Neural crest cell (in vitro differentiated cells): ENCODE measurements around the gene POU3F3. TPM values are rescaled to one million over a fixed set of nuclear protein-coding genes. Genes with fewer than 3 reads are reported as not detected.

Source experiments
- DNase-seq: peaks from one replicate; pipeline ENCODE4 v3.0.0; 2021; ENCODE audit warnings: low read depth, mixed read lengths, low spot score
- H3K27ac Mint-ChIP-seq: one replicate; pipeline ENCODE4 v1.8.0; 2021; ENCODE audit warnings: mild to moderate bottlenecking, mixed read lengths; ENCODE audit not compliant: unreplicated experiment
- H3K27me3 Mint-ChIP-seq: 2 replicates; pipeline ENCODE4 v1.8.0; 2021; ENCODE audit warnings: low read depth, mild to moderate bottlenecking, mixed read lengths
- H3K36me3 Mint-ChIP-seq: 2 replicates; pipeline ENCODE4 v1.8.0; 2021; ENCODE audit warnings: low read depth, mild to moderate bottlenecking, mixed read lengths
- H3K4me1 Mint-ChIP-seq: 2 replicates; pipeline ENCODE4 v1.8.0; 2021; ENCODE audit warnings: mixed read lengths
- H3K4me3 Mint-ChIP-seq: one replicate; pipeline ENCODE4 v1.8.0; 2021; ENCODE audit warnings: mild to moderate bottlenecking, mixed read lengths
- H3K9me3 Mint-ChIP-seq: 2 replicates; pipeline ENCODE4 v1.8.0; 2021; ENCODE audit warnings: mixed read lengths
- total RNA-seq: library from RNA; stranded (reverse); gene quantifications from 2 replicates; pipeline ENCODE4 v1.2.1, GENCODE V29; 2021
- TF ChIP-seq, protein P1 (sequence below): fragments of 200-600 bp; sonication (generic); conservative IDR thresholded peaks from 2 replicates; pipeline ENCODE4 v1.5.0; 2021; ENCODE audit warnings: antibody characterized with exemption, mild to moderate bottlenecking

The POU3F3 gene
- total RNA-seq, 1 donor from 2014 or later, result 27.1 TPM

DNA sequence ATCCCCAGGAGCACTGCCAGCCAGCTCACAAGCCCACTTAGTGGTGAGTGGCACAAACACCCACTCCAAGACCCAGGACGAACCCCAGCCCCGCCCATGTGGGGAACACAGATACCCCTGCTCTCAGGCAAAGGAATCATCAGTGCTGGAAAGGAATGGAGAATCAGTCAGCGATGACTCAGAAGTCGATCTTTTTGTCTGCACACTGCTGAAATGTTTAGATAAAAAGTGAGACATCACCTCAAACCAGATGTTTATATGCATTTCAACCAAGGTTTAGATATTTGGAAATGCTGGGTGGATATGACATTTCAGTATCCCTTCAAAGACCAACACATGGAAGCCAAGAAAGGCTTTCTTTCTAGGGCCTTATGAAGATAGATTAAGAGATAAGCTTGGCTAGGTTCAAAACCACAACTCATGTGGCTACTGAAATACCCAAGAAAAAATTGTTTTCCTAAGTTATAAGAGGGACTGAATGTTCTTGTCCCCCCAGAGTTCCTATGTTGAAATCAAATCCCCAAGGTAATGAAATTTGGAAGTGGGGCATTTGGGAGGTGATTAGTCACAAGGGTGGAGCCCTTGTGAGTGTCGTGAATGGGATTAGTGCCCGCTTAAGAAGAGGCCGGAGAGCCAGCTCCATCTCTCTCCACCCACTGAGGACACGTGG is 43.7 kb downstream of the POU3F3 start:
- no peaks in the 10 kb centered on the region for H3K36me3 Mint-ChIP-seq
- H3K4me1 Mint-ChIP-seq, result no peaks in the 10 kb centered on the region
- no peaks in the 10 kb centered on the region for H3K9me3 Mint-ChIP-seq
- no peak overlapping the region for H3K27ac Mint-ChIP-seq
- H3K27me3 Mint-ChIP-seq, result peaks cover 7% of the 10 kb centered on the region
- TF ChIP-seq, protein P1, sequence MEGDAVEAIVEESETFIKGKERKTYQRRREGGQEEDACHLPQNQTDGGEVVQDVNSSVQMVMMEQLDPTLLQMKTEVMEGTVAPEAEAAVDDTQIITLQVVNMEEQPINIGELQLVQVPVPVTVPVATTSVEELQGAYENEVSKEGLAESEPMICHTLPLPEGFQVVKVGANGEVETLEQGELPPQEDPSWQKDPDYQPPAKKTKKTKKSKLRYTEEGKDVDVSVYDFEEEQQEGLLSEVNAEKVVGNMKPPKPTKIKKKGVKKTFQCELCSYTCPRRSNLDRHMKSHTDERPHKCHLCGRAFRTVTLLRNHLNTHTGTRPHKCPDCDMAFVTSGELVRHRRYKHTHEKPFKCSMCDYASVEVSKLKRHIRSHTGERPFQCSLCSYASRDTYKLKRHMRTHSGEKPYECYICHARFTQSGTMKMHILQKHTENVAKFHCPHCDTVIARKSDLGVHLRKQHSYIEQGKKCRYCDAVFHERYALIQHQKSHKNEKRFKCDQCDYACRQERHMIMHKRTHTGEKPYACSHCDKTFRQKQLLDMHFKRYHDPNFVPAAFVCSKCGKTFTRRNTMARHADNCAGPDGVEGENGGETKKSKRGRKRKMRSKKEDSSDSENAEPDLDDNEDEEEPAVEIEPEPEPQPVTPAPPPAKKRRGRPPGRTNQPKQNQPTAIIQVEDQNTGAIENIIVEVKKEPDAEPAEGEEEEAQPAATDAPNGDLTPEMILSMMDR, result no peak
- H3K4me3 Mint-ChIP-seq, result no peak overlapping the region
- no peak for DNase-seq

DNA sequence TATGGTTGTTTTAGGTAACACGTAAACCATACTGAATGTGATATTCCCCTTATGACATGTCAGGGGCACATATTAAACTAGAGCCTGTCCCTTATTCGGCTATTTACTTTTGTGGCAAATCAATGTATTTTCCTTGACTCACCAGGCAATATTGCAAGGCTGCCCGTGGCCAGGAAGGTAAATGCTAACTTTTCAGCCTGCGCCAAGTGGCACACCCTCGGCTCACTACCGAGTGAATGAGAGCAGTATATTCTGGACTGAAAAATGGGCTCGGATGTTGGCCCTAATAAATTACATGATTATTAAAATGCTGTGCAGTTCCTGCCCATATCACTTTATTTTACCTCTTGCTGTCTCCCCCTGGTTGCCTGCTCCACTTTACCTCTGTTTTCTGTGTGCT is 46.7 kb downstream of the POU3F3 start:
- Mint-ChIP-seq H3K4me3 (no peak overlapping the region), H3K9me3 (no peaks in the 10 kb centered on the region), H3K4me1 (no peaks in the 10 kb centered on the region), H3K36me3 (no peaks in the 10 kb centered on the region), H3K27me3 (peaks cover 7% of the 10 kb centered on the region), H3K27ac (no peak overlapping the region)
- TF ChIP-seq, protein P1, result no peak
- DNase-seq, result no peak

DNA sequence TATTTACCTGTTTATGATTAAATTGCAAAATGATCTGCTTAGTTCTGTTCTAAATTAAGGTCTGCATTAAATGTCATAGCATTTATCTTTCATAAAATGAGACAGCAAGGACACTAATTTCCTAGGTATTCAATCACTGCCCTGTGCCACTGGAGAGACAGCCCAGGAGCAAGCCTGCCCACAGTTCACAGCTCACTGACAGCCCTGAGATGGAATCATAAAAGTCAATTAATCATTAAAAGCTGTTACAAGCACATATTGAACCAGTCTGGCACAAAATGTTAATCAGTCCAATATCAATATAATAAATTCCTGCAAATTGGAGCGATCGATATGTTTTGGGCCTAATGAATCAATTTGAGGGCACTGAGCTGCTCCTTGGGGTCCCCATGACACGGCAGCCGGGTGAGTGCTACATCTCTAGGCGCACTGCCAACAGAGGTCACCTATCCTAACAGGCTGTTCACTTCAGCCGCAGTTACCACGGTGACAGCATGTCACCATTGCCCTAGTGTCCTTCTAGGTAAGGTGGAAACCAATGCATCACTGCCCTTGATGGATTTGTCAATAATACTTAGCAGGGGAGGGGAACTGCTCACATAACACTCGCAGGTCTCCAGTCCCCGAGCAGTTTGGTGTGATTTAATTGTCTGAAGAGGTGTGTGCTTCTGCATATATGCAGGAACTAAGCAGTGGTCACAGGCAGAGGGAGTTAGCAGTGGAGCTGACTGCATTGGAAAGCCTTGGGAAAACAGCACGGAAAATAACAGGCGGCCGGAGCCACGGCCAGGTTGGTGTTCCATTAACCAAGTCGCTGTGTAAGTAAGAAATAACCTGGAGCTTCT is 47.3 kb downstream of the POU3F3 start:
- Mint-ChIP-seq H3K4me3 (no peak overlapping the region), H3K27me3 (peaks cover 7% of the 10 kb centered on the region), H3K4me1 (no peaks in the 10 kb centered on the region), H3K27ac (no peak overlapping the region), H3K9me3 (no peaks in the 10 kb centered on the region), H3K36me3 (no peaks in the 10 kb centered on the region)
- TF ChIP-seq, protein P1, result no peak
- DNase-seq, result no peak

DNA sequence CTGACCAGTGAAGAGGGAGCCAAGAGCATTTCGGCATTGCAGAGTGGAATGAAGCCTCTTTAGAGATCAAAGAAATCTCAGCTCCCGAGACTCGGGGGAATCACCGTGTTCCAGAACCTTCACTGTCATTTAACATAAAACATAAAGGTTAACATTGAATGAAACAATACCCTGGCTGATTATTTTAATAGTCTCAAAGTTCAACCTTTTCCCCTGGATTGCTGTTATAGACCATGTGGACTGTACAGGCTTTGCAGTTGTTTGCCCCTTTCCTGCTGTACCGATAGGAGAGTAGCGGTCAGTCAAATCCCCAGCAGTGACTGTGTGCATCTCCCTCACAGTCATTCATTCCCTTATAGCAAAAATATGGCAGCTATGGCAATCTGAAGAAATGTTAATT is 48.4 kb downstream of the POU3F3 start:
- DNase-seq, result no peak
- Mint-ChIP-seq H3K9me3 (no peaks in the 10 kb centered on the region), H3K27me3 (peaks cover 7% of the 10 kb centered on the region), H3K27ac (no peak overlapping the region), H3K4me3 (no peak overlapping the region), H3K36me3 (no peaks in the 10 kb centered on the region), H3K4me1 (no peaks in the 10 kb centered on the region)
- TF ChIP-seq, protein P1, result no peak

Other genes starting within 250 kb of the POU3F3 start
- 42.5 and 45.2 TPM in 2 replicates for gene MRPS9, start 184.0 kb downstream of the POU3F3 start, total RNA-seq